GM03348 (cell line): ENCODE data around the gene GRIP2.
A peak's percentile ranks its signal among the peaks of the same experiment; 100 is the strongest.

ENCODE experiments used
- DNase-seq: peaks from one replicate; pipeline ENCODE4 v3.0.0; 2012; ENCODE audit warnings: low spot score

GRIP2 gene

GRCh38 chr3:14561051-14561960, 21.2 kb upstream of the GRIP2 start:
- peak; percentile 79 for DNase-seq

DNA sequence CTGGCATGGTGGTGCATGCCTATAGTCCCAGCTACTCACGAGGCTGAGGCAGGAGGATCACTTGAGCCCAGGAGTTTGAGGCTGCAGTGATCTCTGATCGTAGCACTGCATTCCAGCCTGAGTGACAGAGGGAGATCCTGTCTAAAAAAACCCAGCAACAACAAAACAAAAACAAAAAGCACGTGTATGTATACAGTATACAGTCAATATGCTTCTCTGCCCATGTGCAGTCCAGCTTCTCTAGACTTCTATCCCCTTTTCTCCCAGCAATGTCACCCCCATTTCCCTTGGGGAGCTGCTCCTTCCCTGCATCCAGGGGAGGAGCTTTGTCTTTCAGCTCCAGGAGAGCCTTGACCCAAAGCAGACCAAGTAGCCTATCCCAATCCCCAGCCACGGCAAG, 20.0 kb upstream of the GRIP2 start:
- DNase-seq = no peak

- no peak for DNase-seq
These were observed 17.9 kb upstream of the GRIP2 start for GRCh38 chr3:14558029-14558428.

GRCh38 chr3:14555835-14556234, 15.7 kb upstream of the GRIP2 start:
- no peak for DNase-seq

DNA sequence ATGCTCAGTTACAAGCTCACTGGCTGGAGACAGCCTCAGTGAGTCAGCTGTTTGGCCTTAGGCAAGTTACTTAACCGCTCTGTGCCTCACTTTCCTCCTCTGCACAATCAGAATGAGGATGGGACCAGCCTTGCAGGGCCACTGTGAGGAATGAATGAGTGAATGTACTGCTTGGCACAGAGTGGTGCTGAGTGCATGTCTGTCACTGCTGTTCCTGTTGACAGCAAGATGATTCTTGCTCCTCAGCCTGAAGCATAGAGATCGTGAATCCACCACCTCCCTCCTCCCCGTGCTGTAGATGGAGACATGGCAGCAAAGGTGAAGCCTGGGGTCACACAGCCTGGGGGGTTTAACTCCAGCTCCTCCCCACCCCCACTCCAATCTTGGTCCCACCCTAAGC, 14.6 kb upstream of the GRIP2 start:
- no peak for DNase-seq

DNA sequence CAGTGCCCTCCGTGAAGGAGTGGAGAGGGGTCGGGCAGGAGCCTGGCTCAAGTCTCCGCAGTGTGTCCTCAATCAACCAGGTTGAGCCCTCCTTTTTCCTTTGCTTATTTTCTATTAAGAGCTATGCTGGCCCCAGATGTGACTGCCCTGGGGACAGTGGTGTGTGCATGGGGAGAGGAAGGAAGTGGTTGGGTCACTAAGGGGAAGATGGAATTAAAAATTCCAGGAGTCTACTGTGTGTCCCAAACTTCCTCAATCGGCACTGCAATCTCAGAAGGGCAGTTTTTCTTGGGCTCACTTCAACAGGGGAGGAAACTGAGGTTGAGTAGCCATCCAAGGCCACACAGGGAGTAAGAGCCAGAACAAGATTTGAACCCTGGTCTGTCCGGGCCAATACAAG, 13.7 kb upstream of the GRIP2 start:
- no peak for DNase-seq

GRCh38 chr3:14552717-14553116, 12.6 kb upstream of the GRIP2 start:
- no peak for DNase-seq

DNA sequence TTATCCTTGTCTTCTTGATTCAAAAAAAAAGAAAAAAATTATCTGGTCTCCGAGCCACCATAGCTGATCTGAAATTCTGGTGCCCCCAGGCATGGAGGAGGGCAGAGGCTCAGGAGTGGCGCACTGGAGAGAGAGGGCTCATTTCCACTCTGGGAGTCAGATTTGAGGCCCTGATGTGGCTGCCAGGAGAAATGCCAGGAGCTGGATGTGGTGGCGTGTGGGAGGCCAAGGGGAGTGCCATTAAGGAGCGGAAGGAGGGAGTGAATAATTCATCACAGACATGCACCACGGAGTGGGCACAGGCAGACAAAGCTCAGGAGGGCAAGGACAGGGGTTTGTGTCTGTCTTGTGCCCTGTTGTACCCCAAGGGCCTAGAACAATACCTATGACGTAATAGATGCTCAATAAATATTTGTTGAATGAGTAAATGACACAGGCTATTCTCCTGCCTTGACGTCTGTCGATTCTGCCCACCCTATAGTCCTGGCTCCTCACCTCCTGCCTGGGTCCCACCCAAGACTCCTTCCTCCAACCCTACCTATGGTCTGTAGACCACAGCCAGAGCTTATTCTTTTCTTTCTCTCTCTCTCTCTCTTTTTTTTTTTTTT, 12.0 kb upstream of the GRIP2 start:
- DNase-seq = no peak

GRCh38 chr3:14550651-14551611, 10.8 kb upstream of the GRIP2 start:
- DNase-seq = peak; percentile 80

DNA sequence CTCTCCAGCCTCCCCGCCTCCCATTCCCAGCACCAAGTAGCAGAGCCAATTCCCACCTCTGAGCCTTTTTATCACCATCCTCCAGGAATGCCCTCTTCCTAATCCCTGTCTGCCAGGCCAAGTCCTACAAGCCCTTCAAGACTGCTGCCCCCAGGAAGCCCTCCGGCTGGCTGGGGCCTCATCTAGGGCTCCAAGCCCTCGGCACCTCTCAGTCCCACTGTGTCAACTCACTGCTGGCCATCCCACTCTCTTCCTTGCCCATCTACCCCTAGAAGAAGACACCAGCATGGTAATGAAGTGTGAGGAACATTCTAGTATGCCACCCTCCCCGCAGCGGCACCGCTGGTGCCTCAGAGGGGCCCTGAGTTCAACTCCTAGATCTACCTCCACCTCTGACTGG, 10.0 kb upstream of the GRIP2 start:
- DNase-seq = no peak

- DNase-seq = peak; percentile 63
These were observed 9.2 kb upstream of the GRIP2 start for GRCh38 chr3:14549256-14549919.

DNA sequence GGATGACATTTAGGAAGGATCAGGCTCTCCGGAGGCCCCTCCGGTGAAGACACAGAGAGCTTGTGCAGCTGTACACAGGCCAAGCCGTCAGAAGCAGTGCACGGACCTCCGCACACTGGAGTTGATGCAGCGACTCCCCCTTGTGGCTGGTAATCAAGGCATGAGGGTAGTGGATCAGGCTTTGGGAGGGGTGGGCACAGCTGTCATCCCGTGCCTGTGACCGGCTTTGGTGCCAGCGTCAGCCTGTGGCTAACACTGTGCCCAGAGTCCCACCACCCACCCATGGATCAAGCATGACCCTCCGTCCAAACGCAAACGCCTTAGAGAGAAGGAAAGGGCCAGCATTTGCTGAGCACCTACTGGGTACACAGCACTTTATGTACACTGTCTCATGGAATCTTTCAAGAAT, 8.2 kb upstream of the GRIP2 start:
- DNase-seq = peak; percentile 78

DNA sequence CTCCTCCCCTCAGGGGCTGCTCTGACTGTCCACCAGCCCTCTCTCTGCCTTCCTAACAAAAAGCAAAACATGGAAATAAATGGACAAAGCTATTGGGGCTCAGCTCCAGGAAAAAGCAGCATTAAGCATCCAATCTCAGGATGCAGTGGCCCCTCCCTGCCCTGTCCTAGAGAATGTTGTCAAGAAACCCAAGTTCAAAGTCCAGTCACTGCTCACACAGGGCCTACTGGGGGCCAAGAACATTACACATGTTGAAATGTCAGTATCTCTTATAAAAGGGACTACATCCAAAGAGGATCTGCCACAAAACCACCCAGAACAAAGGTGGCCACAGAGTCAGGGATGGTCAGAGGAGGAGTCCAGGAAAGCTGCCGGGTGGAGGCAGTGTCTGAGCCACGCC, 7.6 kb upstream of the GRIP2 start:
- DNase-seq = no peak

DNA sequence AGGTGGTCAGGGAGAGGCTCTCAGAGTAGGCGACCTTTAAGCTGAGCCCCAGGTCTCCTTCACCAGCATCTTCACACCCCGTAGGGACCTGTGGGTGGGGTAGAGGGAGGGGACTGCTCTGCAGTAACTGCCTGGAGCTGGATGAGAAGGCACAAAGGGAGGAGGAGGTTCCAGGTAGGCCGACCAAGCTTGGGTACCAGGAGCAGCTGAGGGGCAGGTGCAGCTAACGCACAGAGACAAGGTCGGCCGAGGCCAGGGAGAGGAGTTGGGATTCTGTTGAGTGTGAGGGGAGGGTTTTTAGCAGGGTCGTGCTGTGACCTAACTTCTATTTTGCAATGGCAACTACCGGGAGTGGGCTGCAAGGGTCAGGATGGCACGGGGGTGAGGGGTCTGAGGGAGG, 5.9 kb upstream of the GRIP2 start:
- no peak for DNase-seq

GRCh38 chr3:14545251-14545635, 5.1 kb upstream of the GRIP2 start:
- DNase-seq = no peak

GRCh38 chr3:14544282-14545250, 4.4 kb upstream of the GRIP2 start:
- no peak for DNase-seq

DNA sequence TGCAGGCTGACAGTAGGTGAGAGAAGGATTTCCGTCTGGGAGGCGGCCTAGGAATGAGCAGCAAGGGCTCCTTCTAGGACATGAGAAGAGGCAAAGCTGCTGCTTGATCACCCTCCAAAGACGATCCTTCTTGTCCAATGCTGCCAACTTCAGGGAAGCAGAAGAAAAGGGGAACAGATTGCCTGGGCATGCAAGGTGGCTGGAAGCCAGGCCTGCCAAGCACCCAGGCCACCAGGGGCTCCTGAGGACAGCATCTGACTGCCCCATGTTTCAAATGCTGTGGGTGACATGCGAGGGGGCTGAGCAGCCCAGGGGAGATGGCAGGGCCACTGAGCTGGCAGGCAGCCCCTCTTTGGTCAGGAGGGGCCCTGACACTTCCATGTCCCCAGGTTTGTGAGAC, 3.3 kb upstream of the GRIP2 start:
- DNase-seq = no peak

GRCh38 chr3:14542656-14543055, 2.5 kb upstream of the GRIP2 start:
- DNase-seq = no peak

DNA sequence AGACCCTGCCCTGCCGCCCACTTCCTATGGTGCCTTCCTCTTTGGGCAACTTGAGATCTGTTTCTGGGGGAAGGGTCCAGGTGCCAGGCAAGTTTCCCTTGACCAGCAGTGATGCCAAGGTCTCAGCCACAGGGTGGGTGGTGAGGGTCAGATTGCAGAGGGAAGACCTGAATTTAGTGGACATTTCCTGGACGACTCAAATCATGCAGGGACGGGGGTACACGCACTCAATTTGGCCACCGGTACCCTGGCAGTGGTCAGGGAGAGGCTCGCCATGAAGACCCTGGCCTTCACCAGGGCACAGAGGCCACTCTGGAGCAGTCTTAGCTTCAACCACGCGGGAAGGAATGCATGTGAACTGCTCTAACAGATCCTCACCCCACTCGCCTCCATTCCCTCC, 1.5 kb upstream of the GRIP2 start:
- DNase-seq = no peak

DNA sequence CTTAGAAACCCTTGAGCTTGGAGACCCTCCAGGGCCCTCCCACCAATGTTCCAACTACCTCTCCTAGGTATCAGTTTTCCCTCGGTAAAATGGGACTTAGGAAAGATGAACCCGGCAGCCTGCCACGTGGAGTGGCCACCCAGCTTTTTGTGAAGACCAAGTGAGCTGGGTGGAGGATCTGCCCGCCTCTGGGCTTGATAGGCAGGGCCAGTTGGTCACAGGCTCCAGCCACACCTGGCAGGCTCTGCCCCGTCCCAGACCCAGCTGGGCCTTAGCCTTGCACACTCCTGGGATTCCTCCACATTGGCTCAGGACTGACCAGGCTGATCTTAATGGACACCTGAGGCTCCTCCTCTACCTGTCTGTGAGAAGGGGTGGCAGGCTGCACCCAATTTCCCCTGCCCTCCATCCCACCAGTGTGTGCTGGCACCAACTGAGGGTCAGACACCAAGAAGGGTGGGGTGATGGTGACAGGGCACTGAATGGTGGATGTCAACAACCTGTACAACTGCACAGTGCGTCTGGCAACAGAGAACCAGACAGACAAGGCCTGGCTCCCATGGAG, 761 bp upstream of the GRIP2 start:
- DNase-seq = no peak

- no peak for DNase-seq
These were observed 779 bp downstream of the GRIP2 start for GRCh38 chr3:14539384-14539741.
